H1 (cell line): Measurements from ENCODE around the gene FAHD1. TPM values are rescaled to one million over a fixed set of nuclear protein-coding genes. Genes with fewer than 3 reads are reported as not detected.
A peak's percentile ranks its signal among the peaks of the same experiment; 100 is the strongest.

Experiments used
- ASH2L ChIP-seq: fragments of 200-600, 300-600 bp; sonication (generic); IDR thresholded peaks from one replicate; pipeline ENCODE4 v1.7.1; 2017; ENCODE audit warnings: low read length
- BACH1 ChIP-seq: IDR thresholded peaks from 2 replicates; pipeline ENCODE4 v1.6.1; 2012; ENCODE audit warnings: low read length, improper control_type of control experiment
- CHD1 ChIP-seq: IDR thresholded peaks from 2 replicates; pipeline ENCODE4 v1.6.1; 2012; ENCODE audit warnings: low read depth, low read length, improper control_type of control experiment
- FOSL1 ChIP-seq: IDR thresholded peaks from 2 replicates; pipeline ENCODE4 v1.6.1; 2011; ENCODE audit warnings: mild to moderate bottlenecking, low read depth, low read length, moderate library complexity; ENCODE audit not compliant: insufficient read depth
- GTF2F1 ChIP-seq: IDR thresholded peaks from 2 replicates; pipeline ENCODE4 v1.6.1; 2012; ENCODE audit warnings: low read depth, low read length, improper control_type of control experiment, borderline replicate concordance
- HDAC2 ChIP-seq, 2 experiments: fragments of 300-600 bp in 1 of 2; sonication (generic) in 1 of 2; IDR thresholded peaks; 2 replicates each; pipeline ENCODE4 v1.6.1; 2011 to 2012; ENCODE audit warnings: low read depth in 2 of 2, low read length in 2 of 2, mild to moderate bottlenecking in 2 of 2, moderate library complexity in 2 of 2, borderline replicate concordance in 1 of 2, inconsistent platforms in 1 of 2
- JUN ChIP-seq: IDR thresholded peaks from 2 replicates; pipeline ENCODE4 v1.6.1; 2011; ENCODE audit warnings: low read depth, mild to moderate bottlenecking, improper control_type of control experiment, low read length
- MAX ChIP-seq: IDR thresholded peaks from 2 replicates; pipeline ENCODE4 v1.6.1; 2012; ENCODE audit warnings: inconsistent platforms
- NRF1 ChIP-seq: IDR thresholded peaks from 2 replicates; pipeline ENCODE4 v1.6.1; 2011; ENCODE audit warnings: mild to moderate bottlenecking, low read depth, low read length, improper control_type of control experiment
- PHF8 ChIP-seq: fragments of 200-600 bp; sonication (generic); conservative IDR thresholded peaks from 2 replicates; pipeline ENCODE4 v1.7.1; 2012; ENCODE audit warnings: low read depth, mild to moderate bottlenecking, inconsistent platforms, low read length, moderate library complexity
- POLR2A ChIP-seq, 2 experiments: IDR thresholded peaks; 1 replicate in 1 of 2; 2 replicates in 1 of 2; pipeline ENCODE4 v1.6.1; 2011; ENCODE audit warnings: low read depth in 2 of 2, low read length in 2 of 2, mild to moderate bottlenecking in 2 of 2; ENCODE audit errors: control extremely low read depth in 1 of 2
- RNF2 ChIP-seq: fragments of 200-900, 300-1000 bp; sonication (generic); IDR thresholded peaks from 2 replicates; pipeline ENCODE4 v1.7.1; 2016; ENCODE audit warnings: borderline replicate concordance, low read depth, mild to moderate bottlenecking, antibody characterized with exemption, low read length; ENCODE audit not compliant: poor library complexity, severe bottlenecking; ENCODE audit errors: missing control alignments
- RXRA ChIP-seq: IDR thresholded peaks from 2 replicates; pipeline ENCODE4 v1.6.1; 2011; ENCODE audit warnings: low read depth, mild to moderate bottlenecking, low read length, moderate library complexity; ENCODE audit not compliant: insufficient read depth
- SIN3A ChIP-seq, 2 experiments: IDR thresholded peaks in 1 of 2; conservative IDR thresholded peaks in 1 of 2; 2 replicates each; pipeline ENCODE4 v1.6.1; 2011 to 2012; ENCODE audit warnings: low read length in 2 of 2, improper control_type of control experiment in 1 of 2, low read depth in 1 of 2, mild to moderate bottlenecking in 1 of 2
- USF2 ChIP-seq: IDR thresholded peaks from 2 replicates; pipeline ENCODE4 v1.6.1; 2011; ENCODE audit warnings: low read length, improper control_type of control experiment
- YY1 ChIP-seq: IDR thresholded peaks from 2 replicates; pipeline ENCODE4 v1.6.1; 2011; ENCODE audit warnings: low read depth, mild to moderate bottlenecking, low read length
- polyA plus RNA-seq, 7 experiments: library from polyadenylated mRNA; depleted of rRNA in 3 of 7; stranded (reverse) in 5 of 7; unstranded in 2 of 7; fragments of >200 nt in 5 of 7; fragments of 200-250 nt in 2 of 7; gene quantifications; 1 replicate in 5 of 7; 2 replicates in 1 of 7; 4 replicates in 1 of 7; pipeline versions ENCODE4 v1.2.1 to v1.2.3, GENCODE V29; 2011 to 2013; ENCODE audit warnings: missing spikeins in 2 of 7, mixed read lengths in 2 of 7
- total RNA-seq: library from RNA; stranded (reverse); fragmentation: NEBNext Ultra II Directional; extraction: Animal tissue kit (Norgen Biotek cat#: 25700); gene quantifications from 2 replicates; pipeline ENCODE4 v1.2.1, GENCODE V29; 2021
- TF ChIP-seq, protein P1 (sequence below): IDR thresholded peaks from 2 replicates; pipeline ENCODE4 v1.6.1; 2011; ENCODE audit warnings: low read depth, mild to moderate bottlenecking, low read length; ENCODE audit not compliant: insufficient read depth
- TF ChIP-seq, protein P2 (sequence below), 3 experiments: IDR thresholded peaks; 1 replicate in 2 of 3; 2 replicates in 1 of 3; pipeline versions ENCODE4 v1.5.1 to v1.6.1; 2011; ENCODE audit warnings: low read length in 3 of 3, mild to moderate bottlenecking in 3 of 3, inconsistent platforms in 2 of 3, low read depth in 1 of 3, moderate library complexity in 1 of 3; ENCODE audit not compliant: insufficient read depth in 1 of 3; ENCODE audit errors: control extremely low read depth in 1 of 3

FAHD1 gene
- total and polyA plus RNA-seq, 2 of the 8 experiments (the other 6 are each of a cell fraction or from before 2014, with no cell fraction given): 20.4 to 31.9 TPM

DNA sequence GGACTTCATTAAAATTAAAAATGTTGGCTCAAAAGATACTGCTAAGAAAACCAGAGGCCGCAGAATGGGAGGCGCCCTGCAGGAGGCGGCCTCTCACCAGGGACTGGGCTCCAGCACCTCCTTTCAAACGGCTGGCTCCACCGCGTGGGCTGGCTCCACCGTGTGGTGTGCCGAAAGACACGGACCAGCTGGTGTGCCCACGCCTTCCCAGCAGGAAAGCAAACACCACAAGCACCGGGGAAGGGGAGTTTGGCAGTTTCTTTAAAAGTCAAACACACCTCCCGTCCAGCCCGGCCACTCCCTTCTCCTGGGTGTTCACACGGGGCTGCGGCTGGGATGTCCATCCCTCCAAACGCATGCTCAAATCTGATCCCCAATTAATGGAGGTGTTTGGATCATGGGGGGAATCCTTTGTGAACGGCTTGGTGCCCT is 14.3 kb upstream of the FAHD1 start (continued):
- TF ChIP-seq, protein P1, sequence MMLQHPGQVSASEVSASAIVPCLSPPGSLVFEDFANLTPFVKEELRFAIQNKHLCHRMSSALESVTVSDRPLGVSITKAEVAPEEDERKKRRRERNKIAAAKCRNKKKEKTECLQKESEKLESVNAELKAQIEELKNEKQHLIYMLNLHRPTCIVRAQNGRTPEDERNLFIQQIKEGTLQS: no peak
- TF ChIP-seq BACH1 (peak; percentile 69; the same call in 1 of the 2 replicates), JUN (no peak), NRF1 (no peak), RXRA (no peak), PHF8 (no peak), SIN3A (conservative IDR thresholded peaks at IDR 0.05 in 1 of 2, IDR thresholded peaks at IDR 0.05 in 1 of 2; ENCODE audit: low read depth in 1 of 2, low read length in 2 of 2) (peak in 1 of 2 experiments; percentile 64; a peak in 1 of 4 replicates), CHD1 (no peak), ASH2L (no peak), HDAC2 (IDR thresholded peaks at IDR 0.05; ENCODE audit: borderline replicate concordance in 1 of 2, low read depth in 2 of 2, low read length in 2 of 2) (peak in 1 of 2 experiments; percentile 64; a peak in 1 of 4 replicates), FOSL1 (no peak), MAX (peak; percentile 82), POLR2A (IDR thresholded peaks at IDR 0.05; ENCODE audit: control extremely low read depth in 1 of 2, low read depth in 2 of 2, low read length in 2 of 2) (no peak), YY1 (no peak), USF2 (no peak), GTF2F1 (no peak), RNF2 (no peak)
- TF ChIP-seq, protein P2, sequence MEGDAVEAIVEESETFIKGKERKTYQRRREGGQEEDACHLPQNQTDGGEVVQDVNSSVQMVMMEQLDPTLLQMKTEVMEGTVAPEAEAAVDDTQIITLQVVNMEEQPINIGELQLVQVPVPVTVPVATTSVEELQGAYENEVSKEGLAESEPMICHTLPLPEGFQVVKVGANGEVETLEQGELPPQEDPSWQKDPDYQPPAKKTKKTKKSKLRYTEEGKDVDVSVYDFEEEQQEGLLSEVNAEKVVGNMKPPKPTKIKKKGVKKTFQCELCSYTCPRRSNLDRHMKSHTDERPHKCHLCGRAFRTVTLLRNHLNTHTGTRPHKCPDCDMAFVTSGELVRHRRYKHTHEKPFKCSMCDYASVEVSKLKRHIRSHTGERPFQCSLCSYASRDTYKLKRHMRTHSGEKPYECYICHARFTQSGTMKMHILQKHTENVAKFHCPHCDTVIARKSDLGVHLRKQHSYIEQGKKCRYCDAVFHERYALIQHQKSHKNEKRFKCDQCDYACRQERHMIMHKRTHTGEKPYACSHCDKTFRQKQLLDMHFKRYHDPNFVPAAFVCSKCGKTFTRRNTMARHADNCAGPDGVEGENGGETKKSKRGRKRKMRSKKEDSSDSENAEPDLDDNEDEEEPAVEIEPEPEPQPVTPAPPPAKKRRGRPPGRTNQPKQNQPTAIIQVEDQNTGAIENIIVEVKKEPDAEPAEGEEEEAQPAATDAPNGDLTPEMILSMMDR (IDR thresholded peaks at IDR 0.05; ENCODE audit: control extremely low read depth in 1 of 3, insufficient read depth in 1 of 3, low read depth in 1 of 3, low read length in 3 of 3): peak; percentile 58 to 87 (median 66)
